ENCODE measurements around the gene SRP68.

The SRP68 gene

GRCh38 chr17:76076765-76077583, 4.7 kb upstream of the SRP68 start:
- ChIA-PET CTCF (interaction anchor here (1.1 to 1.4 kb wide), 2 partner anchors 11 to 17 kb away, joined by 3 read pairs; no protein-coding TSS in a partner anchor), POLR2A (interaction anchor here (1.0 kb wide), 1 partner anchor 195 kb away, joined by 3 read pairs; no protein-coding TSS in a partner anchor)
- H3K4me1 ChIP-seq (ENCODE audit: control extremely low read depth in 1 of 4, control insufficient read depth in 4 of 4, insufficient read depth in 4 of 4, low read length in 3 of 4), result peaks cover 2 to 56% (median 48%) of the 10 kb centered on the region in 4 experiments
- H3K9me3 ChIP-seq (ENCODE audit: control extremely low read depth in 1 of 5, control insufficient read depth in 4 of 5, insufficient read depth in 2 of 5, low read depth in 1 of 5, low read length in 4 of 5), result no peaks in the 10 kb centered on the region
- WGBS (ENCODE audit: insufficient coverage), result 5% methylated on average over 78 of the region's 82 CpGs
- peaks cover 2 to 75% (median 43%) of the 10 kb centered on the region in 5 experiments for H3K27me3 ChIP-seq (replicated peaks in 2 of 5; ENCODE audit: control insufficient read depth in 4 of 5, insufficient read depth in 5 of 5, low read length in 4 of 5)
- peaks cover 0 to 2% (median 0%) of the 10 kb centered on the region in 4 experiments for H3K36me3 ChIP-seq (ENCODE audit: control insufficient read depth in 4 of 4, insufficient read depth in 4 of 4, low read length in 3 of 4)
- no peak overlapping the region for H3K27ac ChIP-seq (ENCODE audit: insufficient read depth in 1 of 2, low read depth in 1 of 2, low read length in 2 of 2, poor library complexity in 1 of 2, severe bottlenecking in 2 of 2)
- DNase-seq, result peak; percentile 70 to 80 (median 78)
- H3K4me3 ChIP-seq (ENCODE audit: control insufficient read depth in 1 of 7, extremely low read depth in 1 of 7, insufficient read depth in 4 of 7, low read depth in 2 of 7, low read length in 6 of 7), result peak overlapping the region in 3 of 7 experiments; percentile 46 to 55 (median 46)

DNA sequence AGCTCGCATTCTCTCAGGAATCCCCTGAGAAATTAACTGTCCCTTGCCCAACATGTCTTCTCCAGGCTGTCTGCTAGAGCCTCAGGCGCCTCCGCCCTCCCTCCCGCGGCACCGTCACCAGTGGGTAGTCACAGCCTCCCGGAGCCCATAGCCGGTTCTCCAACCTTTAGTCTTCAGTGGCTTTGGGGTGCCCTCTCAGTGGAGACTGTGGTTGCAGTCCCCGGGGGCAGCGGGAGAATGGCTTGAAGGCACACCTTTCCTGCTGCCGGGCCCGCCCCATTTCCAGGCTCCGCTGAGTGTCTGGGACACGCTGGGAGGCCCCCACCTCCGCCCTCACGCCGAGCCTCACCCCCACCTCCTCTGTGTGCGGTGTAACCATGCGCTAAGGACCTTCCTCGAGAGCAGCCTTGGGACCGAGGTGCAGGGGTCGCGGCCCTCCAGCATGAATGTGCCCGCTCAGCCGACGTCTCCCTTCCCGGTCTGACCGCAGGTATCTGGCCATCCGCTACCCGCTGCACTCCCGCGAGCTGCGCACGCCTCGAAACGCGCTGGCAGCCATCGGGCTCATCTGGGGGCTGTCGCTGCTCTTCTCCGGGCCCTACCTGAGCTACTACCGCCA, 3.9 kb upstream of the SRP68 start:
- Histone ChIP-seq H3K27me3 (replicated peaks in 2 of 5; ENCODE audit: control insufficient read depth in 4 of 5, insufficient read depth in 5 of 5, low read length in 4 of 5) (peaks cover 2 to 75% (median 43%) of the 10 kb centered on the region in 5 experiments), H3K9me3 (ENCODE audit: control extremely low read depth in 1 of 5, control insufficient read depth in 4 of 5, insufficient read depth in 2 of 5, low read depth in 1 of 5, low read length in 4 of 5) (no peaks in the 10 kb centered on the region), H3K4me3 (ENCODE audit: control insufficient read depth in 1 of 7, extremely low read depth in 1 of 7, insufficient read depth in 4 of 7, low read depth in 2 of 7, low read length in 6 of 7) (peak overlapping the region in 3 of 7 experiments; percentile 46 to 55 (median 46)), H3K36me3 (ENCODE audit: control insufficient read depth in 4 of 4, insufficient read depth in 4 of 4, low read length in 3 of 4) (no peaks in the 10 kb centered on the region), H3K4me1 (ENCODE audit: control extremely low read depth in 1 of 4, control insufficient read depth in 4 of 4, insufficient read depth in 4 of 4, low read length in 3 of 4) (peaks cover 8 to 63% (median 54%) of the 10 kb centered on the region in 4 experiments), H3K27ac (ENCODE audit: insufficient read depth in 1 of 2, low read depth in 1 of 2, low read length in 2 of 2, poor library complexity in 1 of 2, severe bottlenecking in 2 of 2) (no peak overlapping the region)
- 4% methylated on average over 39 of the region's 41 CpGs for WGBS (ENCODE audit: insufficient coverage)
- DNase-seq, result peak in 1 of 3 donors; percentile 8
- ChIA-PET CTCF (interaction anchor here (1.1 kb wide), 1 partner anchor 18 kb away, joined by 3 read pairs; no protein-coding TSS in a partner anchor), POLR2A (no interaction called here)

GRCh38 chr17:76075364-76076145, 3.2 kb upstream of the SRP68 start:
- H3K4me3 ChIP-seq (ENCODE audit: control insufficient read depth in 1 of 7, extremely low read depth in 1 of 7, insufficient read depth in 4 of 7, low read depth in 2 of 7, low read length in 6 of 7), result peak overlapping the region in 3 of 7 experiments; percentile 43 to 49 (median 43)
- no peaks in the 10 kb centered on the region for H3K36me3 ChIP-seq (ENCODE audit: control insufficient read depth in 4 of 4, insufficient read depth in 4 of 4, low read length in 3 of 4)
- peaks cover 12 to 70% (median 59%) of the 10 kb centered on the region in 4 experiments for H3K4me1 ChIP-seq (ENCODE audit: control extremely low read depth in 1 of 4, control insufficient read depth in 4 of 4, insufficient read depth in 4 of 4, low read length in 3 of 4)
- no peak overlapping the region for H3K27ac ChIP-seq (ENCODE audit: insufficient read depth in 1 of 2, low read depth in 1 of 2, low read length in 2 of 2, poor library complexity in 1 of 2, severe bottlenecking in 2 of 2)
- no peaks in the 10 kb centered on the region for H3K9me3 ChIP-seq (ENCODE audit: control extremely low read depth in 1 of 5, control insufficient read depth in 4 of 5, insufficient read depth in 2 of 5, low read depth in 1 of 5, low read length in 4 of 5)
- peaks cover 2 to 73% (median 43%) of the 10 kb centered on the region in 5 experiments for H3K27me3 ChIP-seq (replicated peaks in 2 of 5; ENCODE audit: control insufficient read depth in 4 of 5, insufficient read depth in 5 of 5, low read length in 4 of 5)
- CTCF ChIA-PET, result interaction anchor here (0.6 to 1.1 kb wide), 2 partner anchors 10 to 18 kb away, joined by 3 read pairs; no protein-coding TSS in a partner anchor
- DNase-seq, result peak; percentile 36 to 67 (median 56)
- POLR2A ChIA-PET, result interaction anchor here (0.8 kb wide), 1 partner anchor 61 kb away, joined by 3 read pairs; no protein-coding TSS in a partner anchor
- WGBS (ENCODE audit: insufficient coverage), result 6% methylated on average over 38 of the region's 48 CpGs

GRCh38 chr17:76074390-76075363, 2.4 kb upstream of the SRP68 start, which contains the start of gene GALR2:
Gene GALR2 (plus strand): TSS chr17:76074781. CDS start chr17:76074884, 103 bp downstream.
- H3K27ac ChIP-seq (ENCODE audit: insufficient read depth in 1 of 2, low read depth in 1 of 2, low read length in 2 of 2, poor library complexity in 1 of 2, severe bottlenecking in 2 of 2), result no peak within 1 kb of the TSS
- no peaks in the 10 kb centered on the region for H3K9me3 ChIP-seq (ENCODE audit: control extremely low read depth in 1 of 5, control insufficient read depth in 4 of 5, insufficient read depth in 2 of 5, low read depth in 1 of 5, low read length in 4 of 5)
- peaks cover 2 to 64% (median 41%) of the 10 kb centered on the region in 5 experiments for H3K27me3 ChIP-seq (replicated peaks in 2 of 5; ENCODE audit: control insufficient read depth in 4 of 5, insufficient read depth in 5 of 5, low read length in 4 of 5)
- H3K4me1 ChIP-seq (ENCODE audit: control extremely low read depth in 1 of 4, control insufficient read depth in 4 of 4, insufficient read depth in 4 of 4, low read length in 3 of 4), result peaks cover 10 to 61% (median 53%) of the 10 kb centered on the region in 4 experiments
- peak within 1 kb of the TSS in 3 of 7 experiments; percentile 43 to 49 (median 43) for H3K4me3 ChIP-seq (ENCODE audit: control insufficient read depth in 1 of 7, extremely low read depth in 1 of 7, insufficient read depth in 4 of 7, low read depth in 2 of 7, low read length in 6 of 7)
- CTCF ChIA-PET, result no interaction called here
- H3K36me3 ChIP-seq (ENCODE audit: control insufficient read depth in 4 of 4, insufficient read depth in 4 of 4, low read length in 3 of 4), result peaks cover 0 to 2% (median under 1%) of the 10 kb centered on the region in 4 experiments
- POLR2A ChIA-PET, result interaction anchor here (0.8 kb wide), 1 partner anchor 60 kb away, joined by 3 read pairs; no protein-coding TSS in a partner anchor
- WGBS (ENCODE audit: insufficient coverage), result 2% methylated on average over 77 of the region's 92 CpGs
- peak in 2 of 3 donors; percentile 17 to 32 for DNase-seq

GRCh38 chr17:76071531-76072147, 678 bp downstream of the SRP68 start:
- Histone ChIP-seq H3K4me3 (ENCODE audit: control insufficient read depth in 1 of 7, extremely low read depth in 1 of 7, insufficient read depth in 4 of 7, low read depth in 2 of 7, low read length in 6 of 7) (peak overlapping the region; percentile 81 to 98 (median 92)), H3K4me1 (ENCODE audit: control extremely low read depth in 1 of 4, control insufficient read depth in 4 of 4, insufficient read depth in 4 of 4, low read length in 3 of 4) (peaks cover 10 to 45% (median 42%) of the 10 kb centered on the region in 4 experiments), H3K27ac (ENCODE audit: insufficient read depth in 1 of 2, low read depth in 1 of 2, low read length in 2 of 2, poor library complexity in 1 of 2, severe bottlenecking in 2 of 2) (peak overlapping the region; percentile 84 to 94), H3K9me3 (ENCODE audit: control extremely low read depth in 1 of 5, control insufficient read depth in 4 of 5, insufficient read depth in 2 of 5, low read depth in 1 of 5, low read length in 4 of 5) (no peaks in the 10 kb centered on the region), H3K36me3 (ENCODE audit: control insufficient read depth in 4 of 4, insufficient read depth in 4 of 4, low read length in 3 of 4) (peaks cover 4 to 21% (median 17%) of the 10 kb centered on the region in 4 experiments), H3K27me3 (replicated peaks in 2 of 5; ENCODE audit: control insufficient read depth in 4 of 5, insufficient read depth in 5 of 5, low read length in 4 of 5) (peaks cover 2 to 33% (median 17%) of the 10 kb centered on the region in 5 experiments)
- DNase-seq, result no peak
- POLR2A ChIA-PET, result no interaction called here
- CTCF ChIA-PET, result interaction anchor here (1.3 to 1.4 kb wide), 2 partner anchors 52 to 58 kb away, joined by 3 to 4 read pairs; no protein-coding TSS in a partner anchor
- WGBS (ENCODE audit: insufficient coverage), result 31% methylated on average over 9 of the region's 15 CpGs
